ENCODE data around the gene PXT1. TPM values are rescaled to one million over a fixed set of nuclear protein-coding genes. Genes with fewer than 3 reads are reported as not detected.

PXT1 gene
- total RNA-seq, 3 donors from 2014 or later, result not detected

DNA sequence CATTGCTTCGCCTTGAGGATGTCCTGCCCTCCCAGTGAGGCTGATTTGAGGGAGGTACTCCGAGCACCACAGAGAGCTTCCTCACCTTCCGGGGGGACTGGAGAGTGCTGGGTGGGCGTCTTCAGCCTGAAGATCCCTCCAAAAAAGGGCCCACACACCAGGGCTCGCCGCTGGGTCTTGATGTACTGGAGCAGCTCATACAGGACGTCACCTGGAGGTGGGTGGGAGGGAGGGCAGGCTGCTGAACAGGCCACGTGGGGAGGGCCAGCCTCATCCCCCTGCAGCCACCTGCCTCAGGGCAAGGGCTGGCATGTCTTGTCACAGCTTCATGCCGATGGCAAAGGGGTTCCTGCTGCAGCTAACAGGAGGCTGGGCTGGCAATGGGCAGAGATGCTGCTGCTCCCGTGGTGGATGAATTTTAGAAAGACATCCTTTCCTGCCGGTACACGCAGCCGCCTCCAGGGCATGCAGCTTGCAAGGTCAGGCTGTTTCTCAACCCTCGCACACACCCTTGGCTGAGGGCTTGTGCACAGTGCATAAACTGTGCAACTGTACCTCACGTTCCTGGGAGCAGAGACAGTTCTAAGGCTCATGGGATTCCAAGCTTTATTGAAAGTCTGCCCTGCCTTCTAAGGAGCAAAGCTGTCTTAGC is 69.2 kb downstream of the PXT1 start:
- Histone ChIP-seq H3K9me3 (no peaks in the 10 kb centered on the region), H3K4me3 (no peak overlapping the region), H3K36me3 (ENCODE audit: low read depth) (no peaks in the 10 kb centered on the region), H3K4me1 (ENCODE audit: low read depth) (no peaks in the 10 kb centered on the region)
- intact Hi-C loops (cut with DNase I, micrococcal nuclease), result no loop called here
- ATAC-seq, result no peak
- no peak for DNase-seq
- TF ChIP-seq, protein P1, sequence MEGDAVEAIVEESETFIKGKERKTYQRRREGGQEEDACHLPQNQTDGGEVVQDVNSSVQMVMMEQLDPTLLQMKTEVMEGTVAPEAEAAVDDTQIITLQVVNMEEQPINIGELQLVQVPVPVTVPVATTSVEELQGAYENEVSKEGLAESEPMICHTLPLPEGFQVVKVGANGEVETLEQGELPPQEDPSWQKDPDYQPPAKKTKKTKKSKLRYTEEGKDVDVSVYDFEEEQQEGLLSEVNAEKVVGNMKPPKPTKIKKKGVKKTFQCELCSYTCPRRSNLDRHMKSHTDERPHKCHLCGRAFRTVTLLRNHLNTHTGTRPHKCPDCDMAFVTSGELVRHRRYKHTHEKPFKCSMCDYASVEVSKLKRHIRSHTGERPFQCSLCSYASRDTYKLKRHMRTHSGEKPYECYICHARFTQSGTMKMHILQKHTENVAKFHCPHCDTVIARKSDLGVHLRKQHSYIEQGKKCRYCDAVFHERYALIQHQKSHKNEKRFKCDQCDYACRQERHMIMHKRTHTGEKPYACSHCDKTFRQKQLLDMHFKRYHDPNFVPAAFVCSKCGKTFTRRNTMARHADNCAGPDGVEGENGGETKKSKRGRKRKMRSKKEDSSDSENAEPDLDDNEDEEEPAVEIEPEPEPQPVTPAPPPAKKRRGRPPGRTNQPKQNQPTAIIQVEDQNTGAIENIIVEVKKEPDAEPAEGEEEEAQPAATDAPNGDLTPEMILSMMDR (IDR thresholded peaks at IDR 0.05), result no peak

DNA sequence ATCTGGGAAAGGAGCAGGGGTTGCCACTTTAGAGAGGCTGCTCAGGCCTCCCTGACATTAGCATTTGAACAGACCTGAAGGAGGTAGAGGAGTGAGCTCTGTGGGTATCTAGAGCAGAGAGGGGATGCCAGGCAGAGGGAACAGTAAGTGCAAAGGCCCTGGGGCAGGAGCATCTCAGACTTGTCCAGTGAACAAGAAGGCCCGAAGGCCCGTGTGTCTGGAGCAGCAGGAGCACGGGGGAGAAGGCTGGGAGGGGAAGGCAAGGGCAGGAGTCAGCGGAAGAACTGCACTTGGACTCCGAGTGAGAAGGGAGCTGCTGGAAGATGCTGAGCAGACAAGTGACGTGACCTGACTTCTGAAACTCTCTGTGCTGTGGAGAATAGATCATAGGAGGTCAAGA is 70.6 kb downstream of the PXT1 start:
- TF ChIP-seq, protein P1 (IDR thresholded peaks at IDR 0.05), result no peak
- H3K36me3 ChIP-seq (ENCODE audit: low read depth), result no peaks in the 10 kb centered on the region
- no peak overlapping the region for H3K4me3 ChIP-seq
- DNase-seq, result no peak
- no peak for ATAC-seq
- H3K9me3 ChIP-seq, result no peaks in the 10 kb centered on the region
- H3K4me1 ChIP-seq (ENCODE audit: low read depth), result no peaks in the 10 kb centered on the region
- intact Hi-C loops (cut with DNase I, micrococcal nuclease), result no loop called here

DNA sequence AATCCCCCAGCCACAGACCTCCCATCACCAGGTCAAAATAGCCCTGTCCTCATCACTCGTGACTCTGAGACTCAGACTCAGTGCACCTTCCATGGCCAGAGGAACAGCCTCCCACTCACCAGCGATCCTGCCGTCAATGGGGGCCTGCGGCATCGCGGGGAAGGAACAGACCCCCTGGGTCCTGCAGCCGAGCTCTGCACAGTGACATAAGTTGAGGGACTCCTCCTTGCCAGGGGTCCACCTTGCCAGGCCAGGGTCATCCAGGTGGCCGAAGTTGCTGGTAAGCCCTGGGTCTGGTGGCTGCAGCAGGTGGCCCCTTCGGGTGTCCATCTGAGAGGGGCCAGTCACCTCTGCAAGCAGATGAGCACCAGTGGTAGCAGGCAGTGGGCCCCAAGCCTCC is 71.4 kb downstream of the PXT1 start:
- no peak for DNase-seq
- H3K4me1 ChIP-seq (ENCODE audit: low read depth), result no peaks in the 10 kb centered on the region
- intact Hi-C loops (cut with DNase I, micrococcal nuclease), result no loop called here

DNA sequence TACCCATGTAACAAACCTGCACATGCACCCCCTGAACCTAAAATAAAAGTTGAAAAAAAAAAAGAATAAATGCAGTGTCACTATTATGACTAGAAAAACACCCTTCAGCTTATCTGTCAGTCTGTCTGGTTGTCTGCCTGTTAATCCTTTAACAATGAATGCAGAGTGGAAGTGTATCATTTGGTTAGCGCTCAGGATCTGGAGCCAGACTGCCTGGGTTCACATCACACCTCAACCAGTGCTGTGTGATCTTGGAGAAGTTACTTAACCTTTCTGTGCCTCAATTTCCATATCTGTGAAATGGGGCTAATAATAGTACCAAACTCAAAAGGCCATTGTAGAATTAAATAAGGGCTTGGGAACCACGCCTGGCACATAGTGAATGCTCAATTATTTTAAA is 72.0 kb downstream of the PXT1 start:
- H3K9me3 ChIP-seq, result no peaks in the 10 kb centered on the region
- ATAC-seq, result no peak
- intact Hi-C loops (cut with DNase I, micrococcal nuclease), result no loop called here

More for the DNA sequence above, 71.4 kb downstream of the PXT1 start:
- Histone ChIP-seq H3K9me3 (no peaks in the 10 kb centered on the region), H3K36me3 (ENCODE audit: low read depth) (no peaks in the 10 kb centered on the region), H3K4me3 (no peak overlapping the region)
- ATAC-seq, result no peak
- TF ChIP-seq, protein P1 (IDR thresholded peaks at IDR 0.05), result no peak

DNA sequence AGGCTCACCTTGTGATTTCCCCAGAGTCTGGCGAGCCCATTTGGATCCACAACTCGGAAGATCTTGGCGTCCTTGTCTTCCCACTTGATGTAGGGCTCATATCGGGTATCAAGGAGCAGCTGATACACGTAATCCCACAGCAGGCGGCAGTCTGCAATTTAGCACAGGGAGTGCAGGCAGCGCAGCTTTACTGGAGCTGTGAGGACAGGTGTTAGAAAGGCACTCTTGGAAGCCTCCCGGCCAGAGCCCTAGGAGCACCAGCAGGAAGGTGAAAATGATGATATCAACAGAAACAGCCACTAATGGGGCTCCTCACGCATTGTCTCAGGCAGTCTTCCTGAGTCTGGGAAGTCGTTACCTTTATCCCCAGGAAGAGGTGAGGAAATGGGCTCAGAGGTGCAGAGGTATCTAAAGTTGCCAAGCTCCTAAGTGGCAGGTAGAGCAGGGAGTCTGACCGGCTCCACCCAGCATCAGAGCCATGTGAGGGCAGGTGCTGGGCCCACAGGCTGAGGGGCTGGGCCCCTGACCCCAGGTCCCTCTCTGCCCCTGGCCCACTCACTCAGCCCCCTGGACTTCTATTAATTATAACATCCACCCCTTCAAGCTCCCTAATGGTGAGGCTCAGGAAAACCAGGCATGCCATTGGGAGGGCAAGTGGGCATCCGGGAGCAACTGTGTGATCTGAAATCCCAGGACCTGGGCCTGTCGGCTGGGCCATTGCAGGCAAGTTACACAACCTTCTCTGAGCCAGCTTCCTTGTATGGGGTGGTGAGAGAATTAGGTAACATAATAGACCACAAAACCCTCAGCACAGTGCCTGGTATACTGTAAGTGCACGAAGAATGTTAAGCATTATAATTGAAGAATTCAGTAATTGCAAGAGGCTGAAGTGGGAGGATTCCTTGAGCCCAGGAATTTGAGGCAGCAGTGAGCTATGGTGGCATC is 73.5 kb downstream of the PXT1 start:
- H3K4me3 ChIP-seq, result no peak overlapping the region
- TF ChIP-seq, protein P1 (IDR thresholded peaks at IDR 0.05), result no peak
- no peaks in the 10 kb centered on the region for H3K9me3 ChIP-seq
- no peaks in the 10 kb centered on the region for H3K4me1 ChIP-seq (ENCODE audit: low read depth)
- no peaks in the 10 kb centered on the region for H3K36me3 ChIP-seq (ENCODE audit: low read depth)
- ATAC-seq (no peak), DNase-seq (no peak)
- intact Hi-C loops (cut with DNase I, micrococcal nuclease), result loop anchor here in 1 of 2 donors (10.0 kb wide), 1 partner anchor 64 kb away; no protein-coding TSS in a partner anchor

More for the DNA sequence above, 72.0 kb downstream of the PXT1 start:
- DNase-seq, result no peak
- TF ChIP-seq, protein P1 (IDR thresholded peaks at IDR 0.05), result no peak
- no peaks in the 10 kb centered on the region for H3K4me1 ChIP-seq (ENCODE audit: low read depth)
- H3K36me3 ChIP-seq (ENCODE audit: low read depth), result no peaks in the 10 kb centered on the region
- H3K4me3 ChIP-seq, result no peak overlapping the region
